Activated CD4-positive, alpha-beta T cell treated with anti-CD3 and anti-CD28 coated beads for 24 hours (primary cell): ENCODE measurements around the gene OR13J1.
"Not testable (repeated sequence)": the region's sequence is repeated elsewhere in the genome, so short reads cannot be mapped to it uniquely, and the experiment has no call there.

Experiments
- DNase-seq, 2 donors: peaks; one replicate each; pipeline ENCODE4 v3.0.0-alpha.2; 2020; ENCODE audit warnings: low read depth in 2 of 2

OR13J1 gene

GRCh38 chr9:35904338-35904737 lies 34.1 kb upstream of the OR13J1 start:
- DNase-seq, result no peak

- peak in 1 of 2 donors; percentile 28 for DNase-seq
These were observed 32.8 kb upstream of the OR13J1 start for GRCh38 chr9:35903049-35903448.

GRCh38 chr9:35899021-35899420 lies 28.8 kb upstream of the OR13J1 start:
- no peak for DNase-seq

- DNase-seq, result no peak
These were observed 28.1 kb upstream of the OR13J1 start for GRCh38 chr9:35898337-35898736.

- DNase-seq, result not testable (repeated sequence)
These were observed 27.3 kb upstream of the OR13J1 start for GRCh38 chr9:35897376-35898099.

GRCh38 chr9:35896570-35896969 lies 26.4 kb upstream of the OR13J1 start:
- no peak for DNase-seq

- no peak for DNase-seq
These were observed 21.9 kb upstream of the OR13J1 start for GRCh38 chr9:35892051-35892450.

- DNase-seq, result no peak
These were observed 21.4 kb upstream of the OR13J1 start for GRCh38 chr9:35891646-35892045.

- not testable (repeated sequence) for DNase-seq
These were observed 14.7 kb upstream of the OR13J1 start for GRCh38 chr9:35884908-35885307.

GRCh38 chr9:35882996-35883395 lies 12.8 kb upstream of the OR13J1 start:
- DNase-seq, result no peak

- peak; percentile 73 to 78 for DNase-seq
These were observed 12.2 kb upstream of the OR13J1 start for GRCh38 chr9:35882263-35882848.

- DNase-seq, result no peak
These were observed 2.3 kb upstream of the OR13J1 start for GRCh38 chr9:35872505-35872904.

- no peak for DNase-seq
These were observed 1.3 kb upstream of the OR13J1 start for GRCh38 chr9:35871545-35871944.

- DNase-seq, result no peak
These were observed 482 bp downstream of the OR13J1 start for GRCh38 chr9:35869621-35870216.

- DNase-seq, result no peak
These were observed 1.3 kb downstream of the OR13J1 start for GRCh38 chr9:35868933-35869332.

GRCh38 chr9:35867538-35867937 lies 2.7 kb downstream of the OR13J1 start:
- no peak for DNase-seq

- DNase-seq, result no peak
These were observed 5.4 kb downstream of the OR13J1 start for GRCh38 chr9:35864695-35865255.

GRCh38 chr9:35863583-35863982 lies 6.6 kb downstream of the OR13J1 start:
- no peak for DNase-seq

- DNase-seq, result no peak
These were observed 7.9 kb downstream of the OR13J1 start for GRCh38 chr9:35862328-35862727.

GRCh38 chr9:35861161-35861897 lies 8.9 kb downstream of the OR13J1 start:
- no peak for DNase-seq

- no peak for DNase-seq
These were observed 10.2 kb downstream of the OR13J1 start for GRCh38 chr9:35859990-35860339.

GRCh38 chr9:35859310-35859989 lies 10.8 kb downstream of the OR13J1 start:
- DNase-seq, result no peak
